Measurements from ENCODE around the gene NKX6-2.
"Not testable (repeated sequence)": the region's sequence is repeated elsewhere in the genome, so short reads cannot be mapped to it uniquely, and the experiment has no call there.

Gene NKX6-2

GRCh38 chr10:132829403-132829802, 43.5 kb upstream of the NKX6-2 start:
- POLR2A ChIA-PET: no interaction called here
- no peak for DNase-seq (ENCODE audit: low read depth, low spot score)
- TF ChIP-seq CTCF (IDR thresholded peaks at IDR 0.05; ENCODE audit: insufficient read depth, low read length, missing control alignments): no peak
- CTCF ChIA-PET: interaction anchor here (0.6 kb wide), 1 partner anchor 28 kb away, joined by 3 read pairs; no protein-coding TSS in a partner anchor
- no peak overlapping the region for H3K4me3 ChIP-seq (ENCODE audit: low read depth, low read length)

- TF ChIP-seq CTCF (IDR thresholded peaks at IDR 0.05; ENCODE audit: insufficient read depth, low read length, missing control alignments): no peak
- ChIA-PET CTCF (interaction anchor here (0.6 kb wide), 1 partner anchor 29 kb away, joined by 3 read pairs; no protein-coding TSS in a partner anchor), POLR2A (no interaction called here)
- no peak for DNase-seq (ENCODE audit: low read depth, low spot score)
- no peak overlapping the region for H3K4me3 ChIP-seq (ENCODE audit: low read depth, low read length)
Measured at GRCh38 chr10:132828681-132829080, 42.7 kb upstream of the NKX6-2 start.

- no peak for TF ChIP-seq CTCF (IDR thresholded peaks at IDR 0.05; ENCODE audit: insufficient read depth, low read length, missing control alignments)
- CTCF ChIA-PET: no interaction called here
- H3K4me3 ChIP-seq (ENCODE audit: low read depth, low read length): no peak overlapping the region
- no peak for DNase-seq (ENCODE audit: low read depth, low spot score)
- POLR2A ChIA-PET: no interaction called here
Measured at GRCh38 chr10:132827861-132828539, 42.1 kb upstream of the NKX6-2 start.

GRCh38 chr10:132827423-132827789, 41.5 kb upstream of the NKX6-2 start:
- H3K4me3 ChIP-seq (ENCODE audit: low read depth, low read length): no peak overlapping the region
- ChIA-PET POLR2A (no interaction called here), CTCF (no interaction called here)
- no peak for DNase-seq (ENCODE audit: low read depth, low spot score)
- TF ChIP-seq CTCF (IDR thresholded peaks at IDR 0.05; ENCODE audit: insufficient read depth, low read length, missing control alignments): no peak

- POLR2A ChIA-PET: no interaction called here
- DNase-seq (ENCODE audit: low read depth, low spot score): no peak
- TF ChIP-seq CTCF (IDR thresholded peaks at IDR 0.05; ENCODE audit: insufficient read depth, low read length, missing control alignments): no peak
- CTCF ChIA-PET: no interaction called here
- H3K4me3 ChIP-seq (ENCODE audit: low read depth, low read length): no peak overlapping the region
Measured at GRCh38 chr10:132826524-132827422, 40.8 kb upstream of the NKX6-2 start.

GRCh38 chr10:132825783-132826523, 40.0 kb upstream of the NKX6-2 start:
- DNase-seq (ENCODE audit: low read depth, low spot score); H3K4me3 ChIP-seq (ENCODE audit: low read depth, low read length); POLR2A ChIA-PET; CTCF ChIA-PET: not testable (repeated sequence)

Measured in AG04449 (cell line).